Caco-2 (cell line): ENCODE results near the gene KCMF1. TPM values are rescaled to one million over a fixed set of nuclear protein-coding genes. Genes with fewer than 3 reads are reported as not detected.
A peak's percentile ranks its signal among the peaks of the same experiment; 100 is the strongest.

Experiments
- BruUV-seq: library from RNA; stranded (reverse); fragments of 400-500 nt; replicated peaks from 2 replicates; lab custom pipeline; 2021; lab: Mats Ljungman, UMichigan
- CTCF ChIA-PET: fragments of 300-600 bp; sonication (Branson Sonifier 250); formaldehyde crosslinking; loops from one replicate; lab custom pipeline; 2022; ENCODE audit warnings: antibody characterized with exemption; lab: Charles Lee
- POLR2A ChIA-PET: fragments of 300-600 bp; sonication (Branson Sonifier 250); formaldehyde crosslinking; loops from one replicate; lab custom pipeline; 2022; ENCODE audit warnings: antibody characterized with exemption; lab: Charles Lee
- DNase-seq, 2 experiments: peaks; one replicate each; pipeline versions ENCODE4 v3.0.0 to v3.0.0-alpha.2; 2020 to 2022
- H3K27me3 ChIP-seq: replicated peaks from 2 replicates; pipeline ENCODE4 v1.6.0; 2011; ENCODE audit warnings: low read length; ENCODE audit not compliant: control insufficient read depth, insufficient read depth
- H3K36me3 ChIP-seq: 2 replicates; pipeline ENCODE4 v1.5.1; 2011; ENCODE audit warnings: low read length; ENCODE audit not compliant: control insufficient read depth, insufficient read depth
- H3K4me1 ChIP-seq: fragments of 250-450 bp; sonication (Bioruptor Pico); 2 replicates; pipeline ENCODE4 v1.5.1; 2020; ENCODE audit warnings: mild to moderate bottlenecking
- H3K4me3 ChIP-seq: 2 replicates; pipeline ENCODE4 v1.5.1; 2011; ENCODE audit warnings: low read depth, mild to moderate bottlenecking, control low read depth, low read length
- H3K9me3 ChIP-seq: fragments of 250-450 bp; sonication (Bioruptor Pico); 2 replicates; pipeline ENCODE4 v1.5.1; 2020; ENCODE audit warnings: mild to moderate bottlenecking, moderate library complexity
- H3K27ac Mint-ChIP-seq: one replicate; pipeline ENCODE4 v1.8.0; 2022; ENCODE audit warnings: mixed read lengths; ENCODE audit not compliant: unreplicated experiment
- H3K27me3 Mint-ChIP-seq: one replicate; pipeline ENCODE4 v1.8.0; 2022; ENCODE audit warnings: mixed read lengths; ENCODE audit not compliant: insufficient read depth, unreplicated experiment
- H3K36me3 Mint-ChIP-seq: one replicate; pipeline ENCODE4 v1.8.0; 2022; ENCODE audit warnings: mild to moderate bottlenecking, mixed read lengths; ENCODE audit not compliant: insufficient read depth, unreplicated experiment
- H3K4me1 Mint-ChIP-seq: one replicate; pipeline ENCODE4 v1.8.0; 2022; ENCODE audit warnings: low read depth, mixed read lengths; ENCODE audit not compliant: unreplicated experiment
- H3K4me3 Mint-ChIP-seq: one replicate; pipeline ENCODE4 v1.8.0; 2022; ENCODE audit warnings: mild to moderate bottlenecking, moderate library complexity, mixed read lengths; ENCODE audit not compliant: unreplicated experiment
- H3K9me3 Mint-ChIP-seq: one replicate; pipeline ENCODE4 v1.8.0; 2022; ENCODE audit warnings: mixed read lengths; ENCODE audit not compliant: unreplicated experiment
- CTCF ChIP-seq, 2 experiments: fragments of 200-600 bp in 1 of 2; IDR thresholded peaks; 1 replicate in 1 of 2; 2 replicates in 1 of 2; pipeline versions ENCODE4 v1.5.1 to v1.8.0; 2011 to 2022; ENCODE audit warnings: antibody characterized with exemption in 1 of 2, control low read depth in 1 of 2, inconsistent platforms in 1 of 2, low read depth in 1 of 2, low read length in 1 of 2, mild to moderate bottlenecking in 1 of 2, moderate library complexity in 1 of 2; ENCODE audit not compliant: insufficient read depth in 1 of 2, severe bottlenecking in 1 of 2, unreplicated experiment in 1 of 2
- intact Hi-C: fragments of 100-400 bp; cut with micrococcal nuclease; formaldehyde crosslinking; loops from one replicate; pipeline ENCODE4 v1.10.0; 2022; ENCODE audit not compliant: unreplicated experiment
- total RNA-seq: library from RNA; stranded (reverse); gene quantifications from 2 replicates; pipeline ENCODE4 v1.2.3, GENCODE V29; 2022

Gene KCMF1
- total RNA-seq, 1 experiment from 2014 or later = 81.5 TPM

- no TSS peak for BruUV-seq
- intact Hi-C loops = loop anchor here (2.0 kb wide), 2 partner anchors 44 to 64 kb away; no protein-coding TSS in a partner anchor
Measured at GRCh38 chr2:84970210-84970867, 622 bp upstream of the KCMF1 start.

GRCh38 chr2:84971510-84972206 lies 697 bp downstream of the KCMF1 start:
- no peaks in the 10 kb centered on the region for H3K9me3 Mint-ChIP-seq
- BruUV-seq = no TSS peak
- CTCF ChIA-PET = interaction anchor here (0.7 to 0.9 kb wide), 2 partner anchors 41 to 46 kb away, joined by 3 read pairs; no protein-coding TSS in a partner anchor
- intact Hi-C loops = loop anchor here (2.0 kb wide), 3 partner anchors 43 to 65 kb away; no protein-coding TSS in a partner anchor
- peaks cover 26% of the 10 kb centered on the region for H3K36me3 Mint-ChIP-seq
- H3K4me3 Mint-ChIP-seq = peak overlapping the region; percentile 95
- POLR2A ChIA-PET = interaction anchor here (0.6 to 1.0 kb wide), 3 partner anchors 10 to 640 kb away, joined by 3 to 4 read pairs (median 3); partner anchors contain the start of gene C2orf68
- Histone ChIP-seq H3K36me3 (peaks cover 2% of the 10 kb centered on the region; the same call in 1 of the 2 replicates), H3K27me3 (no peaks in the 10 kb centered on the region), H3K9me3 (no peaks in the 10 kb centered on the region), H3K4me3 (peak overlapping the region; percentile 95), H3K4me1 (peaks cover 27% of the 10 kb centered on the region)
- peaks cover 7% of the 10 kb centered on the region for H3K4me1 Mint-ChIP-seq
- H3K27me3 Mint-ChIP-seq = no peaks in the 10 kb centered on the region
- peak overlapping the region; percentile 42 for H3K27ac Mint-ChIP-seq
- DNase-seq = peak; percentile 58 to 67
- no peak for TF ChIP-seq CTCF (IDR thresholded peaks at IDR 0.05; ENCODE audit: insufficient read depth in 1 of 2, low read depth in 1 of 2, low read length in 1 of 2, severe bottlenecking in 1 of 2, unreplicated experiment in 1 of 2)

More at GRCh38 chr2:84970210-84970867, 622 bp upstream of the KCMF1 start:
- Histone ChIP-seq H3K4me3 (peak overlapping the region; percentile 95), H3K36me3 (peaks cover 2% of the 10 kb centered on the region; the same call in 1 of the 2 replicates), H3K4me1 (peaks cover 27% of the 10 kb centered on the region), H3K9me3 (no peaks in the 10 kb centered on the region), H3K27me3 (no peaks in the 10 kb centered on the region)
- Mint-ChIP-seq H3K9me3 (no peaks in the 10 kb centered on the region), H3K4me3 (peak overlapping the region; percentile 95), H3K27me3 (no peaks in the 10 kb centered on the region), H3K27ac (peak overlapping the region; percentile 98), H3K36me3 (peaks cover 35% of the 10 kb centered on the region), H3K4me1 (peaks cover 7% of the 10 kb centered on the region)
- CTCF ChIA-PET = interaction anchor here (2.1 kb wide), 1 partner anchor 44 kb away, joined by 5 read pairs; no protein-coding TSS in a partner anchor
- peak; percentile 66 to 80 for DNase-seq
- POLR2A ChIA-PET = interaction anchor here (1.0 kb wide), 1 partner anchor 12 kb away, joined by 3 read pairs; no protein-coding TSS in a partner anchor
- no peak for TF ChIP-seq CTCF (IDR thresholded peaks at IDR 0.05; ENCODE audit: insufficient read depth in 1 of 2, low read depth in 1 of 2, low read length in 1 of 2, severe bottlenecking in 1 of 2, unreplicated experiment in 1 of 2)

GRCh38 chr2:84972207-84972783 lies 1.3 kb downstream of the KCMF1 start:
- TF ChIP-seq CTCF (IDR thresholded peaks at IDR 0.05; ENCODE audit: insufficient read depth in 1 of 2, low read depth in 1 of 2, low read length in 1 of 2, severe bottlenecking in 1 of 2, unreplicated experiment in 1 of 2) = no peak
- Mint-ChIP-seq H3K4me1 (peaks cover 7% of the 10 kb centered on the region), H3K4me3 (peak overlapping the region; percentile 95), H3K9me3 (no peaks in the 10 kb centered on the region), H3K36me3 (peaks cover 27% of the 10 kb centered on the region), H3K27me3 (no peaks in the 10 kb centered on the region), H3K27ac (peak overlapping the region; percentile 42)
- peak overlapping the region; percentile 95 for H3K4me3 ChIP-seq
- H3K4me1 ChIP-seq = peaks cover 27% of the 10 kb centered on the region
- no peaks in the 10 kb centered on the region for H3K9me3 ChIP-seq
- H3K36me3 ChIP-seq = peaks cover 2% of the 10 kb centered on the region; the same call in 1 of the 2 replicates
- ChIA-PET CTCF (no interaction called here), POLR2A (interaction anchor here (0.6 kb wide), 2 partner anchors 11 to 1422 kb away, joined by 3 to 6 read pairs; no protein-coding TSS in a partner anchor)
- no TSS peak for BruUV-seq
- intact Hi-C loops = loop anchor here (2.0 kb wide), 1 partner anchor 43 kb away; no protein-coding TSS in a partner anchor
- no peak for DNase-seq
- no peaks in the 10 kb centered on the region for H3K27me3 ChIP-seq
